EL (cell line): ENCODE results near the gene SSTR5.

Experiments
- DNase-seq: peaks from one replicate; pipeline ENCODE4 v3.0.0-alpha.2; 2016

SSTR5 gene

GRCh38 chr16:1107731-1108130 lies 35.2 kb downstream of the SSTR5 start:
- DNase-seq: no peak

GRCh38 chr16:1108299-1109252 lies 36.0 kb downstream of the SSTR5 start:
- no peak for DNase-seq

GRCh38 chr16:1109648-1110047 lies 37.1 kb downstream of the SSTR5 start:
- DNase-seq: no peak

- no peak for DNase-seq
Observed at GRCh38 chr16:1112506-1113184, 40.1 kb downstream of the SSTR5 start.

GRCh38 chr16:1113489-1113888 lies 40.9 kb downstream of the SSTR5 start:
- DNase-seq: no peak

- no peak for DNase-seq
Observed at GRCh38 chr16:1113889-1114526, 41.5 kb downstream of the SSTR5 start.

- no peak for DNase-seq
Observed at GRCh38 chr16:1116693-1117077, 44.1 kb downstream of the SSTR5 start.

GRCh38 chr16:1117176-1117900 lies 44.8 kb downstream of the SSTR5 start:
- DNase-seq: no peak

- DNase-seq: no peak
Observed at GRCh38 chr16:1117926-1118325, 45.4 kb downstream of the SSTR5 start.

- DNase-seq: no peak
Observed at GRCh38 chr16:1119129-1119528, 46.6 kb downstream of the SSTR5 start.

- no peak for DNase-seq
Observed at GRCh38 chr16:1119766-1120576, 47.4 kb downstream of the SSTR5 start.

- no peak for DNase-seq
Observed at GRCh38 chr16:1120577-1120941, 48.0 kb downstream of the SSTR5 start.

- DNase-seq: no peak
Observed at GRCh38 chr16:1121009-1121408, 48.5 kb downstream of the SSTR5 start.

- DNase-seq: no peak
Observed at GRCh38 chr16:1121601-1122397, 49.3 kb downstream of the SSTR5 start.

- no peak for DNase-seq
Observed at GRCh38 chr16:1122398-1122765, 49.8 kb downstream of the SSTR5 start.

- DNase-seq: no peak
Observed at GRCh38 chr16:1123525-1124230, 51.1 kb downstream of the SSTR5 start.

- DNase-seq: no peak
Observed at GRCh38 chr16:1124291-1124690, 51.7 kb downstream of the SSTR5 start.

GRCh38 chr16:1124795-1125194 lies 52.2 kb downstream of the SSTR5 start:
- no peak for DNase-seq

GRCh38 chr16:1125471-1125870 lies 52.9 kb downstream of the SSTR5 start:
- peak; percentile 31 for DNase-seq

GRCh38 chr16:1126044-1126443 lies 53.5 kb downstream of the SSTR5 start:
- no peak for DNase-seq

GRCh38 chr16:1126586-1126985 lies 54.0 kb downstream of the SSTR5 start:
- DNase-seq: no peak
